LNCaP clone FGC (cell line): ENCODE results near the gene ZNG1B.
"Not testable (repeated sequence)": the region's sequence is repeated elsewhere in the genome, so short reads cannot be mapped to it uniquely, and the experiment has no call there.

Experiments used
- DNase-seq: peaks from one replicate; pipeline ENCODE4 v3.0.0-alpha.2; 2011; ENCODE audit warnings: low read depth
- H3K4me3 ChIP-seq: 2 replicates; pipeline ENCODE4 v1.5.1; 2011; ENCODE audit warnings: mild to moderate bottlenecking, low read depth, low read length, control low read depth
- TF ChIP-seq, protein P1 (sequence below): IDR thresholded peaks from 2 replicates; pipeline ENCODE4 v1.5.1; 2012; ENCODE audit warnings: mild to moderate bottlenecking; ENCODE audit not compliant: control insufficient read depth, insufficient read depth; ENCODE audit errors: extremely low read depth

Gene ZNG1B

DNA sequence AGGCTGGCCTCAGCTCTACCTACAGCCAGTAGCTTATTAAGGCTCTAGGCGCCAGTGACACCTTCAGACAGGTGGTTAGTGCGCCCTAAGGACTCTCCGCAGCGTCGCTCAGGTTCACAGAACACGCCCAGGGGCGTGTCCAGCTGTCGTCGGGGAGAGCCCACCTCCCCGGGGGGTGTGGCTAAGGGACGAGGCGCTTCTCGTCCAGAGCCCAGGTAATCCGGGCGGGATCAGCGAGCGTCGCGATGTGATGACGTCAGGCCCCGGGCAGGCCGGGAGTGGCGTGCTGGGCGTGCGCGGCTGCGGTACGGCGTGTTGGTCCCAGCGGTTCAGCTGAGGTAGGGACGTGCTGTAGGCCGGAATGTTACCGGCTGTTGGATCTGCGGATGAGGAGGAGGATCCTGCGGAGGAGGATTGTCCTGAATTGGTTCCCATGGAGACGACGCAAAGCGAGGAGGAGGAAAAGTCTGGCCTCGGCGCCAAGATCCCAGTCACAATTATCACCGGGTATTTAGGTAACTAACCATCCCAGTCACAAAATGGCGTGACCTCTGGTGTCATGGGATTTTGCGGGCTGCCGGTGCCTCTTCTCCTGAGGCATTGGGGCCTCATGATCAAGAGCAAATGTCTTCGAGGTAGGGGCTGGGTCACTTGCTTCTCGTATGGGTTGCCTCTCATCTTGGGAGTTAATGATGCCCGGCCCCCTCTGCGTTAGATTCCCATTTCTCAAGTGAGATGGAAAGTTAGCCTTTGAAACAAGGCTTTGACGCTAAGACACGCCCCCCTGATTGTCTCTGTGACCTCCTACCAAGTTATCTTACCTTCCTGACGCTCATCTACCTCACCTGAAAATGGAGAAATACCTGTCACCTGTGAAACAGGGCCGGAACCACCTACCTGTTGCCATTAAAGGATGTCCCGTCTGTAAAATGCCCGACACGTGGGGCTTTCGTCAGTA, at the start of gene ZNG1B:
TSS of gene ZNG1B (plus strand) at position 184 of the 958 bp plus-strand sequence. CDS start at position 362, 178 bp downstream.
- H3K4me3 ChIP-seq, result peak within 1 kb of the TSS; percentile 61
- DNase-seq, result peak; percentile 0

DNA sequence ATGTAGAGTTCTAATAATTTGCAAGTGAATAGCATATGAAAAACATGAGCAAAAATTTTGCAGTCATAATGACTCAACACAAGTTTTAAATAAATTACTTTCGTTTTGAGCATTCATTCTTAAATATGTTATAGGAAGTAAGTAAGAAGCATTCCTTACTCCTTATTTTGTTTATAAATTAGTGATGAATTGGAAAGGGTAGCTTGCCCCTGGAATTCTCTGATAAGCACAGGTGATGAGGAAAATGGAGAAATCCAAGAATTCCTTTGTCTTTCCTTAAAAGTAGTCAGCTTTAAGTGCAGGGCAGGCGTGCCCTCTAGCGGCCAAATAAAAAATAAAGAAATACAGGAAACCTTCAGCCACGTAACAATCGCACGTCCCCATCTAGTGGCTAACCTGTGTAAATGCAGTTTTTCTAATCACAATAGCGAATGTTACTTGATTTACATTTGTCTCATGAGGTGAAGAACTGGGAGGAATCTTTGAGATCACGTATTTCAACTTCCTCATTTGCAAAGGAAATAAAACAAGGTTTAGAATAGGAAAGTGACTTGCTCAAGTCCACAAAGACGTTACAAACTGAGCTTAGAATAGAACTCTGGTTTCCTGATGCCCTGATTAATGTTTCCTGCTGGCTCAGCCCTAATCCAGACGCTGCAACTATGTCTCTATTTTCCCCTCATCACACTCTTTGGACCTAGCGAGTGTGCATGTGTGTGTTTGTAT, 47.2 kb upstream of the ZNG1B start:
- DNase-seq, result peak; percentile 39
- H3K4me3 ChIP-seq, result no peak overlapping the region
- TF ChIP-seq, protein P1, sequence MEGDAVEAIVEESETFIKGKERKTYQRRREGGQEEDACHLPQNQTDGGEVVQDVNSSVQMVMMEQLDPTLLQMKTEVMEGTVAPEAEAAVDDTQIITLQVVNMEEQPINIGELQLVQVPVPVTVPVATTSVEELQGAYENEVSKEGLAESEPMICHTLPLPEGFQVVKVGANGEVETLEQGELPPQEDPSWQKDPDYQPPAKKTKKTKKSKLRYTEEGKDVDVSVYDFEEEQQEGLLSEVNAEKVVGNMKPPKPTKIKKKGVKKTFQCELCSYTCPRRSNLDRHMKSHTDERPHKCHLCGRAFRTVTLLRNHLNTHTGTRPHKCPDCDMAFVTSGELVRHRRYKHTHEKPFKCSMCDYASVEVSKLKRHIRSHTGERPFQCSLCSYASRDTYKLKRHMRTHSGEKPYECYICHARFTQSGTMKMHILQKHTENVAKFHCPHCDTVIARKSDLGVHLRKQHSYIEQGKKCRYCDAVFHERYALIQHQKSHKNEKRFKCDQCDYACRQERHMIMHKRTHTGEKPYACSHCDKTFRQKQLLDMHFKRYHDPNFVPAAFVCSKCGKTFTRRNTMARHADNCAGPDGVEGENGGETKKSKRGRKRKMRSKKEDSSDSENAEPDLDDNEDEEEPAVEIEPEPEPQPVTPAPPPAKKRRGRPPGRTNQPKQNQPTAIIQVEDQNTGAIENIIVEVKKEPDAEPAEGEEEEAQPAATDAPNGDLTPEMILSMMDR, result peak; percentile 58

DNA sequence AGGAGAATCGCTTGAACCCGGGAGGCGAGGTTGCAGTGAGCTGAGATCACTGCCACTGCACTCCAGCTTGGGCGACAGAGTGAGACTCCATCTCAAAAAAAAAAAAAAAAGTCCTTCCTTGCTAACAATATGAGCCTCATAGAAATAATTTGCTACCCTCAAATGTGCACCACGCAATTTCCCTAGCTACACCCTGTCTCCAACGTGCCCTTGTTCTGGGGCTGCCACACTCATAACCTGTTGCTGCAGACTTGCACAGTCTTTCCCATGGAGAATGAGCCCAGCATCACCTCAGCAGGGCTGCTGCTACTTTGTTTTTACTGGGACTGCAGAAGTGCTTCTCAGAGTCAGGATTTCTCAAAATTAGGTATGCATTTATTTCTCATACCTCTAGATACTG, 46.4 kb upstream of the ZNG1B start:
- TF ChIP-seq, protein P1, result no peak
- DNase-seq, result no peak

DNA sequence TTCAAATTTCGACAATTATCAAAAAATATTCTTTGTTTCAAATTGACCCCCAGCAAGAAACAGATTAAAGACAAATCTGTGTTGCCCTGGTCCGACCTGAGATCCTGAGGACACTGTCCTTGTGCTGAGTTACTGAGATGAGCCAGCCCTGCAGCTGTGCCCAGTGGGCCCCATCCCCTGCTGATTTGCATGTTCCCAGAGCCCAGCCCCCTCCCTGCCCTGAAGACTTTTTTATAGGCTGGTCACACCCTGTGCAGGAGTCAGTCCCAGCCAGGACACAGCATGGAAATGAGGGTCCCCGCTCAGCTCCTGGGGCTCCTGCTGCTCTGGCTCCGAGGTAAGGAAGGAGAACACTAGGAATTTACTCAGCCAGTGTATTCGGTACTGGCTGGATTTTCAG, 31.4 kb upstream of the ZNG1B start:
- no peak overlapping the region for H3K4me3 ChIP-seq

More for the DNA sequence above, 46.4 kb upstream of the ZNG1B start:
- no peak overlapping the region for H3K4me3 ChIP-seq

DNA sequence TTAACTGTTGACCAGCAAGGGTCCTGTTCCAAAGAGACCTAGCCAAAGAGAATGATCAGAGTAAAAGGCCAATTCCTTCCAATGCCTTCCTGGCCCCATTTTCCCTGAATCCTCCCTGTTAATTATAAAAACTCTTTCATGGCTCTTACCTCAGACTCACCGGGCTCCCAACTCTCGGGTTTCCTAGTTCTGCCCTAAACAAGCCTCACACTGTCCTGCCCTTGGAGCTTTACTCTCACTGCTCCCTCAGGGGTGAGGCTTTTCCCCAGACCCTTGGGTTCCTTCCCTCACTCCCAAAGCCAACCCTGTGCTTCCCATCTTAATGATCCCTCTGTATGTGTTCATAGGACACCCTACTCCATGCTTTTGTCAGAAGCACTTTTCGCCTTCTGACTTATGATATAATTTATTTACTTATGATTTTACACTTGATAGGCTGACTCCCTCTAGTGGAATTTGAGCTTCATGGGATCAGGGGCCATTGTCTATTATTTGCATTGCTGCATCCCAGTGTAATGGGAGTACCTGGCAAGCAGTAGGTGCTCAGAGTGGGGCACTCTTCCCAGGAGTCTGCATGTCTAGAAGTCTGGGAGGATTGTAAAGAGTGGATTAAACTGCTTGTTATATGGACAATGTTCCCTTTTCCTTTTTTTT, 29.9 kb upstream of the ZNG1B start:
- peak; percentile 71 for DNase-seq
- TF ChIP-seq, protein P1, result peak; percentile 57
- no peak overlapping the region for H3K4me3 ChIP-seq

More for the DNA sequence above, 31.4 kb upstream of the ZNG1B start:
- TF ChIP-seq, protein P1, result no peak
- DNase-seq, result no peak

DNA sequence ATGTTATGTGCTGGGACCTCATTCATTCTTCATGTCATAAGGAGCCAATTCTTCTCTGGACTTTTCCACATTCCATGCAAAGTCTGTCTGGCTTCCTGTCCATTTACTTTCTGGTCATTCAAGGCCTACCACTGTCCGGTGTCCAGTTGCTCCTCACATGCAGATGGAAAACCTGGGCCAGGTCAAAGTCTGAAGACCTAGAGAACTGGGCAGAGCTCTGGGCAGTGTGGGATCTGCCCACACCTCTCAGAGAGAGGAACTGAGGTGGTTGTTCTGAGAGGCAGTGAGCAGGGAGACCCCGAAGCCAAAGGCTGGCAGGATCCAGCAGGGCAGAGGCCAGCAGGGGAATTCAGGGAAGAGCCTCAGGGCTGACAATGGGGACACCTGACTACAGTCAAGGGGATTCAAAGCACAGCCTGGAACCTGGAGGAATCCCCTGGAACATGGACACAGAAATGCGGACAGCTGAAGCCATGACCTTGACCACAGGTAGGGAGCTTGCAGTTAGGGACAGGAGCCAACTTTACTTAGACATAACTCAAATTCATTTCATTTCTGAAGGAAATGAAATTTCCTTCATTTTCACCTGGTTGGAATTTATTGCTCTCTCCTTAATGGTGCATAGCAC, 25.7 kb upstream of the ZNG1B start:
- not testable (repeated sequence) for H3K4me3 ChIP-seq, DNase-seq

DNA sequence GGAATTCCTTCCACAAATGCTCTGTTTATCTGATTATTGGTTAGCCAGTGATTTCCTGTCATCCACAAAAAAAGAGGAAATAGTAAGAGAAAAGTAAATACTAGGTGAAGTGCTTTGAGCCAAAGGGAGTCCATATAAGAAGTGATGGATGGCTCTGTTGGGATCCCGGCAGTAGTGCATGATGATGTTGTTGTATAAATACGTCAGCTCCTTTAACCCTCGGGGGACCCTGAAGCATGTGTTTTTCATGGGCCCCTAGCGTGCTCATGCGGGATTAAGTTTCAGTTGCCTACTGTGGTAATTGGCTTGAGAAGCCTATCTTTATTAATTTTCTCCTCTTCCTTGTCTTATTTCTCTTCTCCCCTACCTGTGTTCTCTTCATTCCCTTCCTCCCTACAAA, 24.7 kb upstream of the ZNG1B start:
- not testable (repeated sequence) for H3K4me3 ChIP-seq, DNase-seq

DNA sequence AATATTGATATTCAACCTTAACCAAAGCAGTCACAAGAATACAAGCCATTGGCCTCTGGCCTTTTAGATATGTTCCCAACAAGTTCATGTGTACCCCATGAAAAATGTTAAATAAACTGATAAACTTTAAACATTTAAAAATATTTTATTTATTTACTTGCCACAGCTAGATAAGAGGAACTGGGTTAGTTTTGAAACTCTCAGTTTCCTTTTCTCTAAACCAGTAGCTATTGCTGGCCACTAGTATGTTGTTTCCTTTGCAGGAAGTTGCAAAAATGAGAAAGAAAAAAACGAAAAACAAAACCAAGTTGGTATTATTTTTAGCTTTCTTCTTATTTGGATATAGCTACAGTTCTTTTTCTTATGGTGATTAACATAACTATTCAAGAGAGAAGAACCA, 5.7 kb upstream of the ZNG1B start:
- not testable (repeated sequence) for DNase-seq, H3K4me3 ChIP-seq

DNA sequence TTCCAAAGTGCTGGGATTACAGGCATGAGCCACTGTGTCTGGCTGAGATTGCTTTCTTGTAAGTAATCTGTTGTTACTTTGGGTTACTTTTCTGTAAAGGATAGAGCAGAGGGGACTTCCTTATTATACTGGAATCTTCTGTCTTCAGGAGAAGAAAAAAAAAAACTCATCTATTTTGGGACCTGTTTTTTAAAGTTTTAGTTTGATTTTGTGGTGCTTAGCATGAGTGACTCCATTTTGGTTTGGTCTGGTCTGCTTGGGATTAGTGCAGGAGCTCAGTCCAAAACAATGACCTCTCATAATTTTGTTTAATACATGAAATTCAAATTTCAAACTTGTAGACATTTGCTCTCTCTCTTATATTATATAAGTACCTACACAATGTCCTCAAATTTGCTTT, 4.0 kb upstream of the ZNG1B start:
- DNase-seq, H3K4me3 ChIP-seq: not testable (repeated sequence)

DNA sequence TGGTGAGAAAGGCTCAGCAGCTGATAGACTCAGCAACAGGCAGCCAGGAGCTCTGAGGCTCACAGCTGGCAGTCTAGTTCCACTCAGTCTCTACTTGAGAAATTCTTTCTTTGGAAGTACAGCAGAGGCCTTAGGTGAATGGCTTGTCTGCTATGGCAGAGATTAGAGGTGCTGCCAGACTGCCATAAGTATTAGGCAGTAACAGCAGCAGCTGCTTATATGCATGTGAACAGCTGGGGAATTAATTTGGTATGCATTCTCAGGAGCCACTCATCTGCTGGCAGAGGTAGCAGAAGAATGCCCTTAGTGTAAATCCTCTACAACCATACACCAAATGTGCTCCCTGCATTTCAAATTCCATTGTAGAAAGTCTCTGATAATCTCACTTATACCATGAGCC, 28.3 kb downstream of the ZNG1B start:
- not testable (repeated sequence) for DNase-seq, H3K4me3 ChIP-seq

DNA sequence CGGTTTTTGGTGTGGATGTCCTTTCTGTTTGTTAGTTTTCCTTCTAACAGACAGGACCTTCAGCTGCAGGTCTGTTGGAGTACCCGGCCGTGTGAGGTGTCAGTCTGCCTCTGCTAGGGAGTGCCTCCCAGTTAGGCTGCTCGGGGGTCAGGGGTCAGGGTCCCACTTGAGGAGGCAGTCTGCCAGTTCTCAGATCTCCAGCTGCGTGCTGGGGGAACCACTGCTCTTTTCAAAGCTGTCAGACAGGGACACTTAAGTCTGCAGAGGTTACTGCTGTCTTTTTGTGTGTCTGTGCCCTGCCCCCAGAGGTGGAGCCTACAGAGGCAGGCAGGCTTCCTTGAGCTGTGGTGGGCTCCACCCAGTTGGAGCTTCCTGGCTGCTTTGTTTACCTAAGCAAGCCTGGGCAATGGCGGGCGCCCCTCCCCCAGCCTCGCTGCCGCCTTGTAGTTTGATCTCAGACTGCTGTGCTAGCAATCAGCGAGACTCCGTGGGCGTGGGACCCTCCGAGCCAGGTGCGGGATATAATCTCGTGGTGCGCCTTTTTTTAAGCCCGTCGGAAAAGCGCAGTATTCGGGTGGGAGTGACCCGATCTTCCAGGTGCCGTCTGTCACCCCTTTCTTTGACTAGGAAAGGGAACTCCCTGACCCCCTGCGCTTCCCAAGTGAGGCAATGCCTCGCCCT, 39.3 kb downstream of the ZNG1B start:
- H3K4me3 ChIP-seq, DNase-seq: not testable (repeated sequence)

DNA sequence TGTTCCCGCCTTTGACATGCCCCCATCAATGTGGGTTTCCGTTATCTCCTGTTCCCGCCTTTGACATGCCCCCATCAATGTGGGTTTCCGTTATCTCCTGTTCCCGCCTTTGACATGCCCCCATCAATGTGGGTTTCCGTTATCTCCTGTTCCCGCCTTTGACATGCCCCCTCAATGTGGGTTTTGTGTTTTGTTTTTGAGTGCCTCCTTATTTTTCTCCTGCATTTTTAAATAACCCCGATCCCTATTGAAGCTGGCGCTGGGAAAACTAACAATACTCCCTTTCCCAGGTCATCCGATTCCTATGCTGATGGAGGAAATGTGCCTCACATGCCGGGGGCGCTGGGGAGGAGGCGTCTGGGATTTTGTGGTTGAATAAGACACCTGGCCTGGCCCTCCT, 59.0 kb downstream of the ZNG1B start:
- not testable (repeated sequence) for DNase-seq, H3K4me3 ChIP-seq
